Measurements from ENCODE around the gene GALNT9.

The GALNT9 gene

GRCh38 chr12:132194556-132194955 is 134.8 kb downstream of the GALNT9 start:
- no peak for DNase-seq

- no peak for DNase-seq
Measured at GRCh38 chr12:132194056-132194455, 135.3 kb downstream of the GALNT9 start.

- no peak for DNase-seq
Measured at GRCh38 chr12:132191715-132192553, 137.5 kb downstream of the GALNT9 start.

- no peak for DNase-seq
Measured at GRCh38 chr12:132190834-132191500, 138.4 kb downstream of the GALNT9 start.

- no peak for DNase-seq
Measured at GRCh38 chr12:132190012-132190755, 139.2 kb downstream of the GALNT9 start.

- peak; percentile 65 for DNase-seq
Measured at GRCh38 chr12:132189378-132190011, 139.9 kb downstream of the GALNT9 start.

GRCh38 chr12:132188916-132189325 is 140.5 kb downstream of the GALNT9 start:
- DNase-seq, result no peak

- DNase-seq, result no peak
Measured at GRCh38 chr12:132188451-132188901, 140.9 kb downstream of the GALNT9 start.

- DNase-seq, result no peak
Measured at GRCh38 chr12:132187646-132188450, 141.5 kb downstream of the GALNT9 start.

- no peak for DNase-seq
Measured at GRCh38 chr12:132186857-132187620, 142.3 kb downstream of the GALNT9 start.

- no peak for DNase-seq
Measured at GRCh38 chr12:132186208-132186856, 143.1 kb downstream of the GALNT9 start.

- no peak for DNase-seq
Measured at GRCh38 chr12:132185705-132186104, 143.7 kb downstream of the GALNT9 start.

GRCh38 chr12:132182711-132183365 is 146.6 kb downstream of the GALNT9 start:
- DNase-seq, result no peak

- DNase-seq, result no peak
Measured at GRCh38 chr12:132182206-132182710, 147.1 kb downstream of the GALNT9 start.

- no peak for DNase-seq
Measured at GRCh38 chr12:132181570-132182200, 147.7 kb downstream of the GALNT9 start.

GRCh38 chr12:132180648-132181546 is 148.5 kb downstream of the GALNT9 start:
- no peak for DNase-seq

GRCh38 chr12:132179431-132180362 is 149.7 kb downstream of the GALNT9 start:
- DNase-seq, result no peak
